Rectal smooth muscle tissue (tissue), 1 donor: ENCODE measurements around the gene LILRA2.
"Not testable (repeated sequence)": the region's sequence is repeated elsewhere in the genome, so short reads cannot be mapped to it uniquely, and the experiment has no call there.

Experiments
- H3K27ac ChIP-seq: one replicate; pipeline ENCODE4 v1.7.0; 2013; ENCODE audit warnings: low read depth, low read length, inconsistent platforms
- H3K27me3 ChIP-seq: one replicate; pipeline ENCODE4 v1.7.0; 2013; ENCODE audit warnings: low read length; ENCODE audit not compliant: control insufficient read depth, insufficient read depth
- H3K36me3 ChIP-seq: one replicate; pipeline ENCODE4 v1.7.0; 2013; ENCODE audit warnings: low read length; ENCODE audit not compliant: control insufficient read depth, insufficient read depth
- H3K4me1 ChIP-seq: one replicate; pipeline ENCODE4 v1.7.0; 2013; ENCODE audit warnings: low read length; ENCODE audit not compliant: control insufficient read depth, insufficient read depth
- H3K4me3 ChIP-seq: one replicate; pipeline ENCODE4 v1.7.0; 2013; ENCODE audit warnings: low read length
- H3K9ac ChIP-seq: one replicate; pipeline ENCODE4 v1.7.0; 2013; ENCODE audit warnings: low read length

LILRA2 gene

GRCh38 chr19:54551950-54552912 is 21.4 kb upstream of the LILRA2 start:
- Histone ChIP-seq H3K4me1 (no peaks in the 10 kb centered on the region), H3K27ac (no peak overlapping the region), H3K36me3 (no peaks in the 10 kb centered on the region), H3K27me3 (no peaks in the 10 kb centered on the region), H3K4me3 (no peak overlapping the region), H3K9ac (no peak overlapping the region)

GRCh38 chr19:54552913-54553310 is 20.7 kb upstream of the LILRA2 start:
- H3K4me3 ChIP-seq = no peak overlapping the region
- H3K27me3 ChIP-seq = no peaks in the 10 kb centered on the region
- H3K9ac ChIP-seq = no peak overlapping the region
- H3K36me3 ChIP-seq = no peaks in the 10 kb centered on the region
- H3K27ac ChIP-seq = no peak overlapping the region
- no peaks in the 10 kb centered on the region for H3K4me1 ChIP-seq

GRCh38 chr19:54554006-54554405 is 19.6 kb upstream of the LILRA2 start:
- Histone ChIP-seq H3K27ac (no peak overlapping the region), H3K36me3 (no peaks in the 10 kb centered on the region), H3K4me3 (no peak overlapping the region), H3K9ac (no peak overlapping the region), H3K4me1 (no peaks in the 10 kb centered on the region), H3K27me3 (no peaks in the 10 kb centered on the region)

- Histone ChIP-seq H3K36me3 (no peaks in the 10 kb centered on the region), H3K4me3 (no peak overlapping the region), H3K4me1 (no peaks in the 10 kb centered on the region), H3K27ac (no peak overlapping the region), H3K27me3 (no peaks in the 10 kb centered on the region), H3K9ac (no peak overlapping the region)
Observed at GRCh38 chr19:54554896-54555295, 18.7 kb upstream of the LILRA2 start.

- no peak overlapping the region for H3K4me3 ChIP-seq
- no peak overlapping the region for H3K27ac ChIP-seq
- no peak overlapping the region for H3K9ac ChIP-seq
- no peaks in the 10 kb centered on the region for H3K36me3 ChIP-seq
- H3K4me1 ChIP-seq = no peaks in the 10 kb centered on the region
- no peaks in the 10 kb centered on the region for H3K27me3 ChIP-seq
Observed at GRCh38 chr19:54556194-54556593, 17.4 kb upstream of the LILRA2 start.

GRCh38 chr19:54558339-54558738 is 15.3 kb upstream of the LILRA2 start:
- H3K4me3 ChIP-seq = no peak overlapping the region
- no peak overlapping the region for H3K9ac ChIP-seq
- no peaks in the 10 kb centered on the region for H3K27me3 ChIP-seq
- no peaks in the 10 kb centered on the region for H3K4me1 ChIP-seq
- H3K36me3 ChIP-seq = no peaks in the 10 kb centered on the region
- H3K27ac ChIP-seq = no peak overlapping the region

GRCh38 chr19:54560881-54561385 is 12.7 kb upstream of the LILRA2 start:
- Histone ChIP-seq H3K4me3 (no peak overlapping the region), H3K36me3 (no peaks in the 10 kb centered on the region), H3K27me3 (no peaks in the 10 kb centered on the region), H3K9ac (no peak overlapping the region), H3K4me1 (no peaks in the 10 kb centered on the region), H3K27ac (no peak overlapping the region)

GRCh38 chr19:54561840-54562239 is 11.8 kb upstream of the LILRA2 start:
- Histone ChIP-seq H3K27me3 (no peaks in the 10 kb centered on the region), H3K27ac (no peak overlapping the region), H3K4me3 (no peak overlapping the region), H3K4me1 (no peaks in the 10 kb centered on the region), H3K9ac (no peak overlapping the region), H3K36me3 (no peaks in the 10 kb centered on the region)

- H3K4me3 ChIP-seq, H3K36me3 ChIP-seq, H3K4me1 ChIP-seq, H3K9ac ChIP-seq, H3K27me3 ChIP-seq, H3K27ac ChIP-seq: not testable (repeated sequence)
Observed at GRCh38 chr19:54563206-54563605, 10.4 kb upstream of the LILRA2 start.

GRCh38 chr19:54570316-54570715 is 3.3 kb upstream of the LILRA2 start:
- no peaks in the 10 kb centered on the region for H3K27me3 ChIP-seq
- no peak overlapping the region for H3K4me3 ChIP-seq
- H3K9ac ChIP-seq = no peak overlapping the region
- H3K36me3 ChIP-seq = no peaks in the 10 kb centered on the region
- no peak overlapping the region for H3K27ac ChIP-seq
- H3K4me1 ChIP-seq = no peaks in the 10 kb centered on the region

- not testable (repeated sequence) for H3K27ac ChIP-seq, H3K36me3 ChIP-seq, H3K9ac ChIP-seq, H3K4me3 ChIP-seq, H3K27me3 ChIP-seq, H3K4me1 ChIP-seq
Observed at GRCh38 chr19:54571715-54572615, 1.6 kb upstream of the LILRA2 start.

GRCh38 chr19:54572696-54573311 is 786 bp upstream of the LILRA2 start:
- Histone ChIP-seq H3K36me3 (no peaks in the 10 kb centered on the region), H3K9ac (no peak overlapping the region), H3K27me3 (no peaks in the 10 kb centered on the region), H3K4me3 (no peak overlapping the region), H3K4me1 (no peaks in the 10 kb centered on the region), H3K27ac (no peak overlapping the region)
